GM11168 (cell line): ENCODE results near the gene RNASE4.
"Not testable (repeated sequence)": the region's sequence is repeated elsewhere in the genome, so short reads cannot be mapped to it uniquely, and the experiment has no call there.

ENCODE experiments used
- in situ Hi-C: fragments of 300-500 bp; cut with MboI; formaldehyde crosslinking; loops from one replicate; pipeline ENCODE4 v1.12.0; 2022; ENCODE audit warnings: low sequenced_read_pairs; ENCODE audit not compliant: unreplicated experiment

Gene RNASE4

GRCh38 chr14:20732979-20733635 lies 48.7 kb downstream of the RNASE4 start:
- in situ Hi-C loops, result no loop called here

DNA sequence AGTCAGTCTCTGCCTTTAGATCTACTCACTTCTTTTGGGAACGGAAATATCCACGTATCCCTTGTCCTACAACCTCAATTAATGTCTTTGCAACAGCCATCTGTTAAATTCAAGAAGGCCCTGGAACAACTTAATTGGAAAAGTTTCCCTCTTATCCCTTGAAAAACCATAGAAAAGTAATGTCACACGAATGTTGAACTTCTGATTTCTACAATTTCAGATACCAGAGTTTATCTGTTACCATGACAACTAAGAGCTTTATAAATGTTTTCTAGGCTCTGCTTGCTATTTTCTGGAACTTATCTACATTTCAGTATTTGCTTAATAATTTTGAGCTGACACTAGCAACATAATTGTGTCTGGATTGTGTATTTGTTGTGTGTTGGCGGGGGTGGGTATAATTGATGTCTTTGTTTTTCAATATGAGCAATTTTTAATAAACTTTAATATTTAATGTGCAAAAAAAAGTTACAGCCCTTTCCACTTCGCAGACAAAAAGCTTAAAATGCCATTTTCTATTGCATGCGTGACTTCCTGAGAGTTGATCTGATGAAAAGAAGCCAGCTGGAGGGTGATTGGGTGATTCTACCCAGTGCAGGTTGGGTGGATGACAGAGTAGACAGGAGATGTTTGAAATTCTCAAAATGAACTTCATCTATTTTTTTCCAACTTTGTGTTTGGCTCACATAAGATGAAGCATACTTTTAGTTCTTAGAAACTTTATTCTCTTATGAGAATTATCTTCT lies 49.5 kb downstream of the RNASE4 start:
- in situ Hi-C loops, result no loop called here

- in situ Hi-C loops, result no loop called here
These were observed 50.1 kb downstream of the RNASE4 start for GRCh38 chr14:20734430-20734806.

GRCh38 chr14:20738292-20738691 lies 53.9 kb downstream of the RNASE4 start:
- in situ Hi-C loops, result not testable (repeated sequence)

DNA sequence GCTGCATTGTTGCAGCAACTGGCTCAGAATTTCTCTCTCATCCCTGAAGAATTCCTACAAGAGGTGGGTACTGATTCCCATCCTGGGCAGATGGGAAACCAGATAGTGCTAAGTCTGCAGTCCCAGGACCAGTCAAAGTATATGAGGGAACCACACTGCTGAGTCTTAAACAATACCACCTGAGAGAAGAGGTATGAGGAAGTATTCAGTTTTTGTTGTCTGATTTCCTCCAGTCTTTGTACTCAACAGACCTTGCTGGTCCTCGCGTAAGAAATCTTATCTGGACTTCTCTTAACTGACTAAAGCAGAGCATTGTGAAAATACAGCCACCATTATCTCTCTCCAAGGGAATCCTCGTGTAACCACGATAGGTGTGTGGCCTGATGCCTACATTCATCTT lies 57.8 kb downstream of the RNASE4 start:
- in situ Hi-C loops, result no loop called here

DNA sequence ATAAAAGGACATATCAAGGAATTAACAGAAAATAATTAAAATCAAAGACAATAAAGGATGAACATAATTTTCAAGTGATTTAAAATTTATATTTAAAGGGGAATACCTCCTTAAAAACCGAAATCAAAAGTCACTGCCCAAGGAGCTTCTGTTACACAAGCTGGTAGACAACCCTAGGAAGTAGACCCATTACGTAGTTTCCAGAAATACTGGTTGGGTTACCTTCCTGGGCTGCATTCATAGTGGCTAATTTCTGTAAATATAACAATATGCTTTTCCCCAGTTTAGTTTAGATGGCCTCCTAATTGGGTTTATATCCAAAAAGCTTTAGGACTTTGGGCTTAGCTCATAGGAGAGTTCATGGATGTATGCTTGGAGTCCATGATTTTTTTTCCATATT lies 59.2 kb downstream of the RNASE4 start:
- in situ Hi-C loops, result no loop called here

GRCh38 chr14:20745571-20746358 lies 61.4 kb downstream of the RNASE4 start, which contains the start of gene EDDM3A:
TSS of gene EDDM3A (plus strand) at chr14:20745887. CDS start at chr14:20747581, 1,694 bp downstream.
- in situ Hi-C loops, result no loop called here

DNA sequence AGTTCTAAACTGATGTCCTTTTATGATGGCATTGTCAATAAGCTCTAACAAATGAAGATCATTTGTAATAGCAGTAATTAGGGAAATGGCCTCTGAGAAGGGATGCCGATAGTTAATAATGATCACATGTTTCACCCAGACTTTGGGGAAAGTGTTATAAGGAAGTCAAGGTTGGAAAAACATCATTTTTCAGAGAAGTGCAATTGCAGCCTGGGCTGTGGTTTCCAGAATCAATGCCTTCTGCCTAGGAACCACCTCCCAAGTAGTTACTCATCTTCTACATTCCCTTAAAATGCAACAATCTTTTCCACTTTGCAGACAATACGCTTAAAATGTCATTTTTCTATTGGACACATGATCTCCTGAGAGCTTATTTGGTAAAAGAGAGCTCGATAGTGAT lies 62.2 kb downstream of the RNASE4 start:
- in situ Hi-C loops, result no loop called here

GRCh38 chr14:20748439-20748838 lies 64.1 kb downstream of the RNASE4 start:
- in situ Hi-C loops, result no loop called here

DNA sequence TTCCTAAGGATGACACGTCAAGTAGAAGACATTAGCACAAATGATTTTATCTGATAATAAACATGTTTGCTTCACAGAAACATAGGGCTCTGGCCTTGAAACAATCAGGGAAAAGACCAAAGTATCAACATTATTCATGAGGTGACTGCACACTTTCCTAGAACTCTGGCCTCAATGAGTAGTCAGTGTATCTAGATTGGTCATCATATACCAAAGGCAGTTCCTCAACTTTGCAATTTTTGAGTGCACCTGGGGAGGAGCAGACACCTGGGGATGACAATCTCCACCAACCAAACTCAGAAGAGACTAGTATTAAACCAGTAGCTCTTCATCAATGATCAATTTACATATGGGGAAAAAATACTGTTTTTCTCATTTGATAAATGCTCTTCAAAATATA lies 65.8 kb downstream of the RNASE4 start:
- in situ Hi-C loops, result no loop called here
